Heart left ventricle (tissue), 16 donors: ENCODE data around the gene TRIP11. TPM values are rescaled to one million over a fixed set of nuclear protein-coding genes. Genes with fewer than 3 reads are reported as not detected.

Experiments
- ATAC-seq, 4 donors: fragments of 200-7000 bp; cut with Tn5 transposase; one replicate each; pipeline ENCODE4 v1.9.1; 2020 to 2022; ENCODE audit warnings: moderate library complexity in 4 of 4, mild to moderate bottlenecking in 3 of 4, moderate number of reproducible peaks in 1 of 4
- DNase-seq, 5 donors: peaks; one replicate each; pipeline ENCODE4 v3.0.0-alpha.2; 2020
- H3K27ac ChIP-seq, 12 donors: fragments of 200-600 bp; sonication (generic) in 4 of 12; one replicate each; pipeline versions ENCODE4 v1.5.0 to v1.8.0; 2016 to 2022; ENCODE audit warnings: mild to moderate bottlenecking in 2 of 12
- H3K27me3 ChIP-seq, 9 donors: fragments of 200-600 bp; sonication (generic) in 2 of 9; one replicate each; pipeline versions ENCODE4 v1.5.1 to v1.8.0; 2016 to 2022; ENCODE audit warnings: mild to moderate bottlenecking in 3 of 9
- H3K36me3 ChIP-seq, 9 donors: fragments of 200-600 bp; sonication (generic) in 2 of 9; one replicate each; pipeline versions ENCODE4 v1.5.0 to v1.8.0; 2018 to 2022; ENCODE audit warnings: mild to moderate bottlenecking in 2 of 9
- H3K4me1 ChIP-seq, 12 donors: fragments of 200-600 bp; sonication (generic) in 4 of 12; one replicate each; pipeline versions ENCODE4 v1.5.0 to v1.8.0; 2016 to 2022; ENCODE audit warnings: mild to moderate bottlenecking in 3 of 12
- H3K4me3 ChIP-seq, 12 donors: fragments of 200-600 bp; sonication (generic) in 4 of 12; one replicate each; pipeline versions ENCODE4 v1.5.0 to v1.8.0; 2017 to 2022; ENCODE audit warnings: mild to moderate bottlenecking in 9 of 12, moderate library complexity in 4 of 12
- H3K9me3 ChIP-seq, 12 donors: fragments of 200-600 bp; sonication (generic) in 4 of 12; one replicate each; pipeline versions ENCODE4 v1.5.0 to v1.8.0; 2016 to 2022; ENCODE audit warnings: mild to moderate bottlenecking in 1 of 12
- CTCF ChIP-seq, 12 donors: fragments of 200-600 bp; sonication (generic) in 4 of 12; IDR thresholded peaks; one replicate each; pipeline versions ENCODE4 v1.5.0 to v1.8.0; 2018 to 2022; ENCODE audit warnings: antibody characterized with exemption in 12 of 12, mild to moderate bottlenecking in 5 of 12
- POLR2A ChIP-seq, 2 donors: fragments of 450-650 bp; IDR thresholded peaks; one replicate each; pipeline ENCODE4 v1.6.1; 2017; ENCODE audit warnings: antibody characterized with exemption in 2 of 2, mild to moderate bottlenecking in 2 of 2, moderate library complexity in 2 of 2
- WGBS, 4 donors: extraction: QIAGEN DNeasy Blood & Tissue Kit in 2 of 4; methylation state at CpG; one replicate each; pipeline versions ENCODE4 v1.1.5 to v1.1.7; 2013 to 2018; 5-methylcytosine and 5-hydroxymethylcytosine counted together
- intact Hi-C, 10 donors: fragments of 100-400 bp; cut with DNase I; formaldehyde crosslinking; loops; one replicate each; pipeline versions ENCODE4 v1.11.1 to v1.14.2; 2022
- long read RNA-seq, 3 donors: library from polyadenylated mRNA; unstranded; transcript quantifications; one replicate each; pipeline ENCODE4 v2.0.0, GENCODE V29; 2020 to 2021
- polyA plus RNA-seq, 2 donors: library from polyadenylated mRNA; stranded (reverse); fragments of 200-250 nt; gene quantifications; one replicate each; pipeline ENCODE4 v1.2.3, GENCODE V29; 2013
- total RNA-seq, 9 donors: library from RNA; depleted of rRNA in 2 of 9; stranded (reverse); fragments of >200 nt in 2 of 9; fragmentation: NEBNext Ultra II Directional in 3 of 9; extraction: Animal tissue kit (Norgen Biotek cat#: 25700) in 3 of 9; gene quantifications; one replicate each; pipeline versions ENCODE4 v1.1.0 to v1.2.4, GENCODE V29; 2016 to 2023
- donor health status: ischemic (EF 13 %, LVEDD 7.1; RV severe dilation, severe dysfunction).
- donor health status: healthy with polysubstance abuse.
- donor health status: DM: no; HTN: yes; CAD: no.
- donor health status: DM: no; HTN: no; CAD: no.
- donor health status: ischemic (EF 25% LVEDD 6.9; RV normal size, moderate dysfunction).
- donor health status: ischemic (EF 25% LVEDD 5.7; RV mildly dilated, moderate dysfunction).
- donor health status: healthy.
- donor health status: DM: yes; HTN: yes; CAD: no.
- donor health status: ischemic (EF 35%, LVEDD 5.7; RV mildly dilated, moderate dysfunction).
- donor health status: nonischemic (EF 11% LVEDD 7.7; RV severe dilation, severe dysfunction).
- donor health status: DM: yes; HTN: yes; CAD: no.
- donor health status: PGD.
- donor health status: ischemic (EF 29% LVEDD 5.4; RV normal size, mild dysfunction).
- donor health status: nonischemic (EF 23%, LVEDD 6.1; RV moderate dilation, normal function).

The TRIP11 gene
- total RNA-seq (10 to 100 TPM; 24.7 to 68.6 (median 55.4) TPM), polyA plus RNA-seq (1 to 10 TPM; 4.8 to 8.5 TPM)
- long read RNA-seq, donor 1, full-length matches to known transcripts, result 3 of 42 reads
- long read RNA-seq, donor 1, partial matches to known transcripts, result 24 of 42 reads
- long read RNA-seq, donor 1, other reads (novel, unspliced or antisense), result 15 of 42 reads
- long read RNA-seq, donor 2, full-length matches to known transcripts, result 1 of 158 reads
- long read RNA-seq, donor 2, partial matches to known transcripts, result 138 of 158 reads
- long read RNA-seq, donor 2, other reads (novel, unspliced or antisense), result 19 of 158 reads
- long read RNA-seq, donor 3, full-length matches to known transcripts, result 4 of 48 reads
- long read RNA-seq, donor 3, partial matches to known transcripts, result 30 of 48 reads
- long read RNA-seq, donor 3, other reads (novel, unspliced or antisense), result 14 of 48 reads

DNA sequence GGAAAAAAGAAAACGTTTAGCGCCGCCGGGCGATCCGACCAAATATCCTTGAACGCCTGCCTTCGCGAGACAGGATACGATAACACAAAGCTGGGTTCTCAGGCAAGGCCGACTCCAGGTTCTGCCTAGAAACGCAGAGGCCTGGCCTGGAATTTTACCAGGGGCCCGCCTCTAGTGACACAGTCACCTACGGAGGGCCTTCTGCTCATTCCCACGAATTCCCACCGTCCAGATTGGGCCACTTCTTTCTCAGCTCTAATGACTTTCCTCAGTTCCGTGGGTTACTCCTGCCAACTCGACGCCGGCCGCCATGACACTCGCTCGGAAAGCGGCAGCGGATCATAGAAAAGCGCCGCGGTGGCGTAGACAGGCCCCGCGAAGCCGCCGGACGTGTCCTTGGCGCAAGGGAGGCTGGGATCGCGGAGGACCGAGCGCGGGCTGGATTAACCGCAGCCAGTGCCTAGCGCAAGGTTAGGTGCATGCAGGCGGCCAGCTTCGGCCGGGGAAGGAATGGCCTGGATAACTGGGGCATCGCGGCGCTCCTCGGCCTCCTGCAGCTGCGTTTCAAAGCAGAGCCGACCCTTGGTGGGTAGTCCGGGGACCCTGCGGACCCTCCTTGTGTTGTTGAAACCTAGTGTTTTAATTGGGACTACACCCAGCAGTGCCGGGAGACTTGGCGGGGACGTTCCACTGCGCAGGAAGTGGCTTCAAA, at the start of gene TRIP11:
Gene TRIP11 (minus strand): TSS at position 341 of the 712 bp plus-strand sequence. CDS start 374 bp downstream, outside the sequence.
- peaks cover 0 to 48% (median 34%) of the 10 kb centered on the region in 12 donors for H3K4me1 ChIP-seq
- H3K27ac ChIP-seq, result peak within 1 kb of the TSS; percentile 90 to 99 (median 96)
- intact Hi-C loops, result loop anchor here in 5 of 10 donors (5.0 to 10.0 kb wide), 3 partner anchors 55 to 67 kb away; partner anchors contain the start of gene ATXN3 (in 3 of the 5)
- no peaks in the 10 kb centered on the region for H3K9me3 ChIP-seq
- no peaks in the 10 kb centered on the region for H3K27me3 ChIP-seq
- H3K4me3 ChIP-seq, result peak within 1 kb of the TSS; percentile 58 to 98 (median 84)
- TF ChIP-seq POLR2A (IDR thresholded peaks at IDR 0.05), result peak in 1 of 2 donors; percentile 56
- peak in 1 of 12 donors; percentile 13 for TF ChIP-seq CTCF (IDR thresholded peaks at IDR 0.05)
- DNase-seq, result peak; percentile 92 to 96 (median 96)
- peak; percentile 98 to 99 (median 98) for ATAC-seq
- WGBS, 4 donors, result 0% methylated on average over 17 to 57 of the region's 57 CpGs
- peaks cover 0 to 19% (median 2%) of the 10 kb centered on the region in 9 donors for H3K36me3 ChIP-seq

DNA sequence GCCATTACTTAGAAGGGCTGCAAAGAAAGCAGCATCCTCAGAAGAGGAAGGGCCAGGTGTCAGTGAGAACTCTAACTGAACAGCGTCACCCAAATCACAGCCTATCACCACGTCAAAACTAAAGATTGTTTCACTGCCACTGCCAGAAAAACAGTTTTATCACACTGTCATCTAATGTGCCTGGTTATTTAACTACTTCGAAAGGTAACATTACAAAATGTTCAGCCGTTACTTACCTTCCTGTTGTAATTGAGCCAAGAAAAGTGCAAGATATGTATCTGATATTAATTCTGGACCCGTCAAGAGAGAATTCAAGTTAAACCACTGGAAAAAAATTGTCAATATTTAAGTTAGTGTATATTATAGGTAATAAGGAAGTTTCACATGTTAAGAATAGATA, 48.6 kb upstream of the TRIP11 start:
- TF ChIP-seq CTCF (IDR thresholded peaks at IDR 0.05), result no peak
- no peak for TF ChIP-seq POLR2A (IDR thresholded peaks at IDR 0.05)
- Histone ChIP-seq H3K36me3 (peaks cover 0 to 98% (median 77%) of the 10 kb centered on the region in 9 donors), H3K9me3 (no peaks in the 10 kb centered on the region), H3K4me1 (no peaks in the 10 kb centered on the region), H3K4me3 (no peak overlapping the region), H3K27ac (no peak overlapping the region), H3K27me3 (no peaks in the 10 kb centered on the region)
- intact Hi-C loops, result no loop called here
- ATAC-seq, result no peak
- WGBS, 4 donors, result 94 to 96% (median 95%) methylated on average over 5 of the region's 5 CpGs
- no peak for DNase-seq

DNA sequence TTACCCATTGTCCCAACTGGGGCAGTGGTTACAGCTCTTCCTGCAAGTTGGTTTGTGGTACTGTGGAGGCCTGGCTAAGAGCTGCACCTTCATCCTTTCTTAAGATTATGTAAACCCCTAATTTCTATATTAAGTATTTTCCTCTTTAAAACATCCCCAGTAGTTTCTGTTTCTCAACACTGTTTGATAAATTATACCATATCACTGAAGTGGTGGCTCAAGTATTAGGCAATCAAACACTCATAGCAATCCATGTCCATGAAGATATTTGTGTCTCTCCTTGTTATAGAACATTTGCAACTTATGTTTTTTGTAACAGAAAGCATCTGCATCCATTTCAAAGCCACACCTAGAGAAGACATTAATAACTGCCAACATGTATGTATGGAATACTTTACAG, 34.7 kb upstream of the TRIP11 start:
- no peak for ATAC-seq
- TF ChIP-seq POLR2A (IDR thresholded peaks at IDR 0.05), result no peak
- H3K4me1 ChIP-seq, result no peaks in the 10 kb centered on the region
- no peak overlapping the region for H3K27ac ChIP-seq
- no peaks in the 10 kb centered on the region for H3K27me3 ChIP-seq
- intact Hi-C loops, result no loop called here
- DNase-seq, result no peak
- H3K4me3 ChIP-seq, result no peak overlapping the region
- H3K36me3 ChIP-seq, result peaks cover 0 to 99% (median 79%) of the 10 kb centered on the region in 9 donors
- H3K9me3 ChIP-seq, result no peaks in the 10 kb centered on the region

GRCh38 chr14:92058006-92058917, 18.4 kb upstream of the TRIP11 start:
- H3K27ac ChIP-seq, result no peak overlapping the region

More at GRCh38 chr14:92058006-92058917, 18.4 kb upstream of the TRIP11 start:
- no peak overlapping the region for H3K4me3 ChIP-seq
- H3K4me1 ChIP-seq, result no peaks in the 10 kb centered on the region
- no peak for ATAC-seq
- intact Hi-C loops, result no loop called here
- WGBS, 4 donors, result 80 to 84% (median 82%) methylated on average over 9 of the region's 9 CpGs
- peaks cover 0 to 28% (median 15%) of the 10 kb centered on the region in 9 donors for H3K36me3 ChIP-seq
- DNase-seq, result no peak
- TF ChIP-seq POLR2A (IDR thresholded peaks at IDR 0.05), result no peak
- no peak for TF ChIP-seq CTCF (IDR thresholded peaks at IDR 0.05)
- H3K27me3 ChIP-seq, result no peaks in the 10 kb centered on the region
- no peaks in the 10 kb centered on the region for H3K9me3 ChIP-seq
